ENCODE measurements around the gene ZBTB7C.

The ZBTB7C gene

GRCh38 chr18:48033790-48034650 lies 375.2 kb downstream of the ZBTB7C start:
- DNase-seq (ENCODE audit: low read depth): no peak

GRCh38 chr18:48032876-48033789 lies 376.1 kb downstream of the ZBTB7C start:
- DNase-seq (ENCODE audit: low read depth): peak; percentile 18

- DNase-seq (ENCODE audit: low read depth): no peak
Observed at GRCh38 chr18:48031641-48032040, 377.5 kb downstream of the ZBTB7C start.

- no peak for DNase-seq (ENCODE audit: low read depth)
Observed at GRCh38 chr18:48030616-48031480, 378.3 kb downstream of the ZBTB7C start.

- DNase-seq (ENCODE audit: low read depth): no peak
Observed at GRCh38 chr18:48029296-48029986, 379.7 kb downstream of the ZBTB7C start.

- DNase-seq (ENCODE audit: low read depth): no peak
Observed at GRCh38 chr18:48028696-48029095, 380.5 kb downstream of the ZBTB7C start.

GRCh38 chr18:48028081-48028480 lies 381.1 kb downstream of the ZBTB7C start:
- DNase-seq (ENCODE audit: low read depth): no peak

GRCh38 chr18:48027401-48027963 lies 381.7 kb downstream of the ZBTB7C start:
- DNase-seq (ENCODE audit: low read depth): no peak

GRCh38 chr18:48026216-48026615 lies 383.0 kb downstream of the ZBTB7C start:
- DNase-seq (ENCODE audit: low read depth): no peak

GRCh38 chr18:48024881-48025660 lies 384.1 kb downstream of the ZBTB7C start:
- DNase-seq (ENCODE audit: low read depth): no peak

GRCh38 chr18:48024009-48024512 lies 385.1 kb downstream of the ZBTB7C start:
- no peak for DNase-seq (ENCODE audit: low read depth)

GRCh38 chr18:48023334-48024008 lies 385.7 kb downstream of the ZBTB7C start:
- peak; percentile 74 for DNase-seq (ENCODE audit: low read depth)

- DNase-seq (ENCODE audit: low read depth): no peak
Observed at GRCh38 chr18:48022531-48023329, 386.5 kb downstream of the ZBTB7C start.

GRCh38 chr18:48022021-48022420 lies 387.2 kb downstream of the ZBTB7C start:
- DNase-seq (ENCODE audit: low read depth): no peak

GRCh38 chr18:48021273-48021914 lies 387.8 kb downstream of the ZBTB7C start:
- DNase-seq (ENCODE audit: low read depth): no peak

GRCh38 chr18:48020337-48021250 lies 388.6 kb downstream of the ZBTB7C start:
- no peak for DNase-seq (ENCODE audit: low read depth)
